Measurements from ENCODE around the gene HOXB8. TPM values are rescaled to one million over a fixed set of nuclear protein-coding genes. Genes with fewer than 3 reads are reported as not detected.
A peak's percentile ranks its signal among the peaks of the same experiment; 100 is the strongest.

HOXB8 gene
- total RNA-seq, 2 experiments from 2014 or later: not detected

DNA sequence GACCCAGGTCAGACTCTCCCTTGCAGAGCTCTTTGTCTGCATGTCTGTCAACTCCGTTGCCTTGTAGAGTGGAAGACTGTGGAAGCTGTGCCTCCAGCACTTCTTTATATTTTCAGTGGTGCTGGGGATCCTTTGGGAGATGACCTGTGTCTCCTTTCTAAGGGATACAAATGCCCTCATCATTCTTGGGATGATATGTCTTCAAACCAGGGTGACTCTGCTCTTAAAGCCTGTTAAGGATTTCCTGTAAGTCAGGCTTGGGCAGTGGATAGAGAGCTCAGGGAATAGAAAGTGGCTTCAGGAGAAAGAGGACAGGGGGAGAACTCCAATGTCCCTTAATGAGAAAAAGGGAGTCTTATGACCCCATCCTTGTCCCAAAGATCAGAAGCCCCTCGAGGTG, 26.6 kb downstream of the HOXB8 start:
- DNase-seq: no peak
- intact Hi-C loops (cut with micrococcal nuclease): no loop called here
- Mint-ChIP-seq H3K9me3 (no peaks in the 10 kb centered on the region), H3K4me3 (no peak overlapping the region), H3K27ac (no peak overlapping the region), H3K36me3 (no peaks in the 10 kb centered on the region), H3K4me1 (ENCODE audit: low read depth) (peaks cover 24% of the 10 kb centered on the region), H3K27me3 (peaks cover 75% of the 10 kb centered on the region)
- POLR2A ChIA-PET: no interaction called here
- CTCF ChIA-PET: interaction anchor here (0.9 to 3.2 kb wide), 9 partner anchors 11 to 508 kb away, joined by 3 to 14 read pairs (median 7); no protein-coding TSS in a partner anchor

DNA sequence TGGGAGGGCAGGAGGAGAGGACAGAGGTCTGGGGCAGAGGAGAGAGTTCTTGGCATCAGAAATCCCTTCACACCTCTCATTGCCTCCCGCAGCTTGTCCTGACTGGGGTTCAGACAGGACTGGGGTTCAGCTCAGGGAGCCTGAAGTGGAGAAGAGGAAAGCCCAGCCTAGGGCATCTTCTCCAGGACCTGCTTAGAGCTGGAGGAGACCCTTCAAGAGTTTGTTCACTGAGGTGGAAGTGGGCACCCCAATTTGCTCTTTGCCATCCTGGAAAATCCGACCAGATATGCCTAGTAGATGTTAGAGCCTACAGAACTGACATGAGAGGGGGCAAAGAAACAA, 27.0 kb downstream of the HOXB8 start:
- ChIA-PET CTCF (interaction anchor here (0.9 to 3.2 kb wide), 11 partner anchors 12 to 562 kb away, joined by 3 to 14 read pairs (median 7); no protein-coding TSS in a partner anchor), POLR2A (no interaction called here)
- Mint-ChIP-seq H3K27ac (no peak overlapping the region), H3K27me3 (peaks cover 74% of the 10 kb centered on the region), H3K36me3 (no peaks in the 10 kb centered on the region), H3K9me3 (no peaks in the 10 kb centered on the region), H3K4me1 (ENCODE audit: low read depth) (peaks cover 23% of the 10 kb centered on the region), H3K4me3 (no peak overlapping the region)
- intact Hi-C loops (cut with micrococcal nuclease): no loop called here
- no peak for DNase-seq

DNA sequence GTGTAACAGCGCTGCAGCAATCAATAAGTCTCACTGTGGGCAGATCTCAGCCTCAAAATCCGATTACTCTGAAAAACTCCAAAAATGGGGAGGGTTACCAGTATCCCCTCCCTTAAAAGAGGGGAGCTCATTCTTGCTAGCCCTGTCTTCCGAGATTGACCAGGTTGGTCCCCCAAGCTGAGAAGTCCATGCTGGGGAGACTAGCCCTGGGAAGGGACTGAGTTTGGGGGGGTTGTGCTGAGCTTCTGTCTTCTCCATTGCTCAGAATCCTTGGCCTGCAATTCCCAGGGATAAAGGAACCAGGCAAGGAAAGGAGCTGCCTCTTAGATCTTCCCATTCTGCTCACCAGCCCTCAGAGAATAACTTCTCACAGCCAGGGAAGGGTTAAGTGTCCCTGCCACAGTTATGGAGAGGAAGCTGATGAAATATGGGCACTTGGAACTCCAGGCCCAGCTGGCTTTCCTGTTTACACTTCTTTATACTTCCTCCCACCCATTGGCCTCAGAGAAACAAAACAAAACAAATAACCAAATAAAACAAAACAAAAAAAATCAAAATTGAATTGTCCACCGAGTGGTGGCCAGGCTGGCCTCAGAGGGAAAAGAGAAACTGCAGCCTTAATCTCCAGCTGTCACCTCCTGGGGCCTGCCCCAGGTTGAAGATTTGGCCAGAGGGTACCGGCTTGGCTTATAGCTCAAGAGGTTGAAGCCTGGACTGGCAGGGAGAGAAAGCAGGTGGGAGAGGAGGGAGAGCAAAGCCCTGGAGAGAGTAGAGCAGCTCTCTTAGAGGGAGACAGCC, 27.6 kb downstream of the HOXB8 start:
- peaks cover 75% of the 10 kb centered on the region for H3K27me3 Mint-ChIP-seq
- CTCF ChIA-PET: interaction anchor here (0.9 to 3.2 kb wide), 11 partner anchors 12 to 561 kb away, joined by 3 to 14 read pairs (median 7); no protein-coding TSS in a partner anchor
- DNase-seq: no peak
- intact Hi-C loops (cut with micrococcal nuclease): no loop called here
- H3K4me3 Mint-ChIP-seq: no peak overlapping the region
- no peak overlapping the region for H3K27ac Mint-ChIP-seq
- peaks cover 19% of the 10 kb centered on the region for H3K4me1 Mint-ChIP-seq (ENCODE audit: low read depth)
- POLR2A ChIA-PET: no interaction called here
- H3K36me3 Mint-ChIP-seq: no peaks in the 10 kb centered on the region
- H3K9me3 Mint-ChIP-seq: no peaks in the 10 kb centered on the region

DNA sequence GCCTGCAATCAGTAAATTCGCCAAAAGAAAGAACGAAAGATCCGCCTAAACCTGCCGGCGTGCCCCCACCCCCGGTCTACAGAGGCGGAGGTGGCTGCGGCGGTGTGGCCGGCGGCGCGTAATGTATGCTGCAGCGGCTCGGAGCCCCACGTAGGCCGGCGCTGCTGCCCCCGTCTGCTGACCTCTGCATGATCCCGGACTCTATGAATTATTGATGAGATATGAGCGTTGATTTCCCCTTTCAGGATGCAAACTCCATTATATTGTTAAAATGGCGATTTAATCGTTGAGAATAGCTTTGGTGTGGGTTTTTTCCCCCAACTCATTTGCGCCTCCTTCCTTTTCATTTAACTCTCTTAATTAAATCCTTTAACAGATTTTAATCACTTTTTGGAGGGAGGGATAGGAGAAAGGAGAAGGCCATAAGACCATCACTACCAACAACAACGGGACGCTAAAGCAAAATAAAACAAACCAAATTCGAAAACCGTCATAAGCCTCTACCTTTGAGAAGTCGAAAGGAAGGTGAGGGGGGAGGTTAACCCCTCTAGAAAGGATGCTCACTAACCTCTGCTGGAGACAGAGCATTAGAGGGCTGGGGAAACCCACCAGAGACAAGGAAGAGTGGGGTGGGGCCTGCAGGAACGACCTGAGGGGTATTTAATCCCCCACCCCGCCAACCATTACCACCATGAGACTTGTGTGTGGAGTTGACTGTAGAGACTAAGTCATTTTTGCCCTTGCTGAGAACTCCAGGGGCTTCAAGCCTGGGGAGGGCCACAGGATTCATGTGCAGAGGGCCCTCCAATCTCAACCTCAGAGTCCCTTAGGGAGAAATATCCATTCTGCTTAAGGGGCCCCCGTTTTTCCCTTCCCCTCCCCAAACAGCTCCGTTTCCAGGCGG, 28.5 kb downstream of the HOXB8 start:
- Mint-ChIP-seq H3K27me3 (peaks cover 74% of the 10 kb centered on the region), H3K4me3 (peak overlapping the region; percentile 88), H3K9me3 (no peaks in the 10 kb centered on the region), H3K4me1 (ENCODE audit: low read depth) (peaks cover 21% of the 10 kb centered on the region), H3K36me3 (no peaks in the 10 kb centered on the region), H3K27ac (no peak overlapping the region)
- ChIA-PET CTCF (interaction anchor here (1.0 to 3.2 kb wide), 8 partner anchors 11 to 560 kb away, joined by 3 to 14 read pairs (median 8); no protein-coding TSS in a partner anchor), POLR2A (no interaction called here)
- DNase-seq: peak; percentile 55
- intact Hi-C loops (cut with micrococcal nuclease): no loop called here

DNA sequence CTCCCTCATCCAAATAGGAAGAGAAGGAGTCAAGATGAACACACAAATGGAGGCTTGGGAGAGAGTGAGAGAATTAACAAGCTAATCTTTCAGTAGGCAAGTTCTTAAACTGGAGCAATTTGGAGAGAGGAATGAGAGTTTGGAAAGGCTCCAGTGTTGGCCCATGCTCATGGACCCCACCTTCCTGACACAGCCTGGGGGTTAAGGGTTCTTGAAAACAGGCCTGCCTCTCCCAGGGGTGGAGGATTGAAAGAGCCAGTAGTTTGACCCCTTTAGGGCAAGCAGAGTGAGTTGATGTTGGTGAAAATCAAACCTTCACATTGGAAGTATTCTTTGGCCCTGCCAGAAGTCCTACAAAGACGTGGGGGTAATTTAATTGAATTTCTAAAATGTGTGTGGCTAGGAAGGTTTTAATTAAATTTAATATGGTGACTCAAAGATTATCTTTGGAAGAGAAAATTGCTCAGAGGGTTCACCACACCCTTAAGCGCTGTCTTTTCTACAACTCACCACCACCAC, 30.8 kb downstream of the HOXB8 start:
- no peak for DNase-seq
- Mint-ChIP-seq H3K27ac (no peak overlapping the region), H3K27me3 (peaks cover 75% of the 10 kb centered on the region), H3K36me3 (no peaks in the 10 kb centered on the region), H3K9me3 (no peaks in the 10 kb centered on the region), H3K4me3 (peak overlapping the region; percentile 35), H3K4me1 (ENCODE audit: low read depth) (peaks cover 38% of the 10 kb centered on the region)
- POLR2A ChIA-PET: no interaction called here
- CTCF ChIA-PET: interaction anchor here (1.0 to 2.2 kb wide), 6 partner anchors 12 to 368 kb away, joined by 3 to 14 read pairs (median 3); no protein-coding TSS in a partner anchor
- intact Hi-C loops (cut with micrococcal nuclease): no loop called here

DNA sequence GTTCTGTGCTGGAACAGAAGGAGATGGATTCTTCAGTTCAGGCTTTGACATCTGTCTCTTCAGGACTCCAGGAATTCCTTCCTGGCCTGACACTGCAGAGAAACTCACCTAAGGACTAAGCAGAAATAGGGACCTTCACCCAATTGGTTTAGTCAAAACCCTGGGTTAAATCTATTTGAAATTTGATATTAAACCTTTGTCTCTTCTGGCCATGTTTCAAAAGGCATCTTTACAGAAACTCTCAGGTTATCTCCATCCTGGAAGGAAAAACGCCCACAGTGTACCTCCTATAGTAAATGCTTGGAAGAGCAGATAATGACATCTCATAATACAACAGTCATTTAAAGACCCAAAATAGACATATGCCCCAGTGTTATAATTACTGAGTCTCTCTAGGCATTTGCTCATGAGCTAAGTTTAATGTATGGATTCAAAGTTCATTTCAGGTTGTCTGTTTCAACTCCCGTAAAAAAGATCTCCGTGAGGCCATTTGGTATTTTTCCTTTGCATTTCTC, 31.3 kb downstream of the HOXB8 start:
- DNase-seq: no peak
- ChIA-PET POLR2A (no interaction called here), CTCF (interaction anchor here (1.0 to 2.2 kb wide), 7 partner anchors 12 to 368 kb away, joined by 3 to 14 read pairs (median 3); no protein-coding TSS in a partner anchor)
- intact Hi-C loops (cut with micrococcal nuclease): no loop called here
- no peaks in the 10 kb centered on the region for H3K9me3 Mint-ChIP-seq
- H3K36me3 Mint-ChIP-seq: no peaks in the 10 kb centered on the region
- no peak overlapping the region for H3K27ac Mint-ChIP-seq
- peaks cover 44% of the 10 kb centered on the region for H3K4me1 Mint-ChIP-seq (ENCODE audit: low read depth)
- H3K4me3 Mint-ChIP-seq: no peak overlapping the region
- H3K27me3 Mint-ChIP-seq: peaks cover 79% of the 10 kb centered on the region

DNA sequence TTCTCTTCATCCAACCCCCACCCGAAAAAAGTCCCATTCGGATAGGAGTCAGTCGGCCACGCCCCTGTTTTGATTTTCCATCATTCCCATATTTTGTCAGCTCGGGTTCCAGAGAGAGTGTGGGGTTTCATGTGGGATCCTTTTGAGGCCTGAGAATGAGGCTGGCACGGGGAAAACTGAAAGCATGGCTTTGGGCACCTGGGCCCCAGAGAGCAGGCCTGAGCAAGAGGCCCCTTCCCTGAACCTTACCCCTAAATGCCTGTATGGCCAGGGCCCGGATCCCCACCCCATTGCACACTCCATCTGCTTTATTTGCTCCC, 32.4 kb downstream of the HOXB8 start:
- H3K27me3 Mint-ChIP-seq: peaks cover 70% of the 10 kb centered on the region
- no peaks in the 10 kb centered on the region for H3K36me3 Mint-ChIP-seq
- no peak overlapping the region for H3K27ac Mint-ChIP-seq
- H3K4me3 Mint-ChIP-seq: peak overlapping the region; percentile 46
- no peaks in the 10 kb centered on the region for H3K9me3 Mint-ChIP-seq
- intact Hi-C loops (cut with micrococcal nuclease): no loop called here
- CTCF ChIA-PET: interaction anchor here (0.9 to 2.2 kb wide), 5 partner anchors 13 to 251 kb away, joined by 3 to 14 read pairs (median 5); no protein-coding TSS in a partner anchor
- peaks cover 45% of the 10 kb centered on the region for H3K4me1 Mint-ChIP-seq (ENCODE audit: low read depth)
- POLR2A ChIA-PET: interaction anchor here (1.1 kb wide), 1 partner anchor 41 kb away, joined by 3 read pairs; no protein-coding TSS in a partner anchor
- DNase-seq: no peak

DNA sequence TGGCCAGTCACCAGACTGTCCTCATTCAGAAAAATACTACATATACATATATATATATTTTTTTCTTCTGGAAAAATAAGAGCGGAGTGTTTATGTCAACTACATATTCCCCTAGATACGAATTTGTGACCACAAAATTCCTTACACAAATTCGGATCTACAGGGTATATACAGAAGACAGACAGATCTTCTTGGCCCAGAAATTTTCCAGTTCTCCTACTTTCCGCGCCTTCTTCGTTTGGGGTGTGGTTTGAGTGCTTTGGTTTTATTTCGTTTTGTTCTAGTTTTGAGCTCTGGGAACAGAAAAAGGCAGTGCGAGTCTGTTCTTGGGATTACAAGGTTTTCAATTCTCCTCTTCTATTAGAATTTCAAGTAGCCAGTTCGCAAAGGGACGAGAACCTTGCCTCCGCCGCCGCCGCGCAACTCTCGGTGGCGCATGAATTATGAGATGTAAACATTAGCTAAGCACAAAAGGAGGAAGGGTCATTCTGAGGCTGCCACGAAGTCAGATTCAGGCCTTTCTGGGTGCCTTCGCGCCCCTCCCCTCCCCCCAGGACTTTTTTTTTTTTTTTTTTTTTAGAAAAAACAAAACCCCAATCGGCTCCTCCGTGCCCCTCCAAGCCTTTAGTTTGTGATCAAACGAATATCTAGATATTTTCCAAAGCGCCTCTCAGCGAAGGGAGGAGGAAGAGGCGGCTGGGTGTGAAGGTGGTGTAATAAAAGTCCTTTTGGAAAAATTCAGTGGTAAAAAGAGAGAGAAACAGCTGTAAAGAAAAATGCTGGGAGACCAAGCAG, 35.1 kb downstream of the HOXB8 start:
- CTCF ChIA-PET: no interaction called here
- H3K4me1 Mint-ChIP-seq (ENCODE audit: low read depth): peaks cover 37% of the 10 kb centered on the region
- intact Hi-C loops (cut with micrococcal nuclease): loop anchor here (2.0 to 5.0 kb wide), 2 partner anchors 38 to 89 kb away; no protein-coding TSS in a partner anchor
- H3K36me3 Mint-ChIP-seq: no peaks in the 10 kb centered on the region
- POLR2A ChIA-PET: no interaction called here
- H3K9me3 Mint-ChIP-seq: no peaks in the 10 kb centered on the region
- peaks cover 52% of the 10 kb centered on the region for H3K27me3 Mint-ChIP-seq
- H3K4me3 Mint-ChIP-seq: peak overlapping the region; percentile 33
- DNase-seq: no peak
- no peak overlapping the region for H3K27ac Mint-ChIP-seq

DNA sequence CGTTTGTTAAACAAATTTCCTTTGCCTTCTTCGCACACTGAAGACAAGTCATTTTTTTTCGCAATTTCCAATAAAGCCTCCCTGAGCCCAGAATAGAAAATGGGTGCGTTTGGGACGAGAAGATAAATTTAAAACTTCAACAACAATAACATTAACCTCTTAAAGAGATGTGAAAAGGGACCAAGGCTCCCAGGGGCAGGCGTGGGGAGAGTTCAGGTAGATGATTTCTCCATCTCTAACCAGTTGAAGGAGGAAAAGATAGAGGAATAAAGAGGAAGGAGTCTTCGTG, 35.7 kb downstream of the HOXB8 start:
- no peak for DNase-seq
- ChIA-PET POLR2A (no interaction called here), CTCF (no interaction called here)
- H3K27ac Mint-ChIP-seq: no peak overlapping the region
- H3K4me1 Mint-ChIP-seq (ENCODE audit: low read depth): peaks cover 35% of the 10 kb centered on the region
- H3K4me3 Mint-ChIP-seq: peak overlapping the region; percentile 80
- H3K27me3 Mint-ChIP-seq: peaks cover 52% of the 10 kb centered on the region
- intact Hi-C loops (cut with micrococcal nuclease): loop anchor here (2.0 to 5.0 kb wide), 2 partner anchors 37 to 89 kb away; no protein-coding TSS in a partner anchor
- H3K36me3 Mint-ChIP-seq: no peaks in the 10 kb centered on the region
- no peaks in the 10 kb centered on the region for H3K9me3 Mint-ChIP-seq

DNA sequence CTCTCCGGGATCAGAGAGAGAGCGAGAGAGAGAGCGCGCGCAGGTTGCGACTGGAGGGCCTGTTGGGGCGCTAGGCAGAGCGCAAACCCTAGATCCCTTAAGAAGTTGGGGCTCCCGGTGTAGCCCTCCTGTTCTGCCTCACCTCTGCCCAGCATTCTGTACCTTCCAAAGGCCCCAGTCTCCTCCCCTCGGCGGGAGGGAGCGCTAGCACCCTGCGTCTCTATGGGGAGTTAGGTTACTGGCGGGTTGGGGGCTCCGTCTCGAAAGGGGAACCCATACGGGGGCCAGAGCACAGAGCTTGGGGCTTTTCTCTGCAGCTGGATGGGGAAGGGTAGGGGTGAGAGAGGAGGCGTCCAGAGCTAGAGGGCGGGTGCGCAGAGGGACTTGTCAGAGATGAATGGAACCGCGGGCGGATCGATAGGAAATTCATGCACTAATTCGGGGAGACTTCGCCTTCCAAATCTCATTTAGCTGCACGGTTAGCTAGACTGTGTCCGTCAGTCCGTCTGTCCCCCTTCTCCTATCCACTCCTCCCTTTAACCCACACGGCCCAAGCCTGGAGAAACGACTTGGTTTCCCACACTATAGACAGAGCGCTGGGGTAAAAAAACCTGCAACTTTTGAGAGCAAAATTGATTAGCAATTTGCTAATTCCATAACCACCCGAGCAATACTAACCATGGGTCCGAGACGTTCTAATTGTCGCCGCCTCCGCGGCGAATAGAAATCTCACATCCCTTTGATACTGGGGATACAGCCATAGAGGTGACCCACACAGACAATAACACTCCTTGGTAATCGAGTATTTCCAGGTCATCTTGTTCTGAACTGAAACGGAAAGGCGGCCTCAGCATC, 36.2 kb downstream of the HOXB8 start:
- Mint-ChIP-seq H3K27ac (peak overlapping the region; percentile 59), H3K27me3 (peaks cover 47% of the 10 kb centered on the region), H3K36me3 (no peaks in the 10 kb centered on the region), H3K4me1 (ENCODE audit: low read depth) (peaks cover 35% of the 10 kb centered on the region), H3K9me3 (no peaks in the 10 kb centered on the region), H3K4me3 (peak overlapping the region; percentile 80)
- ChIA-PET CTCF (interaction anchor here (1.3 kb wide), 1 partner anchor 36 kb away, joined by 3 read pairs; no protein-coding TSS in a partner anchor), POLR2A (no interaction called here)
- DNase-seq: peak; percentile 34
- intact Hi-C loops (cut with micrococcal nuclease): loop anchor here (2.0 to 5.0 kb wide), 2 partner anchors 37 to 88 kb away; no protein-coding TSS in a partner anchor
